Stimulated activated CD8-positive, alpha-beta memory T cell treated with anti-CD3 and anti-CD28 coated beads, Interleukin-15, amount 100 ng/mL, for 4 hours (primary cell): Measurements from ENCODE around the gene CENPT.

Source experiments
- DNase-seq, 2 donors: peaks; one replicate each; pipeline ENCODE4 v3.0.0-alpha.2; 2020; ENCODE audit warnings: low read depth in 2 of 2

Gene CENPT

GRCh38 chr16:67847064-67847861 lies at the start of gene CENPT:
Gene CENPT (minus strand): TSS chr16:67847693. CDS start chr16:67833859, 13,834 bp downstream.
- DNase-seq = no peak

- DNase-seq = no peak
Measured at GRCh38 chr16:67897231-67897630, 49.7 kb upstream of the CENPT start.

GRCh38 chr16:67893743-67894399 lies 46.4 kb upstream of the CENPT start:
- DNase-seq = no peak

DNA sequence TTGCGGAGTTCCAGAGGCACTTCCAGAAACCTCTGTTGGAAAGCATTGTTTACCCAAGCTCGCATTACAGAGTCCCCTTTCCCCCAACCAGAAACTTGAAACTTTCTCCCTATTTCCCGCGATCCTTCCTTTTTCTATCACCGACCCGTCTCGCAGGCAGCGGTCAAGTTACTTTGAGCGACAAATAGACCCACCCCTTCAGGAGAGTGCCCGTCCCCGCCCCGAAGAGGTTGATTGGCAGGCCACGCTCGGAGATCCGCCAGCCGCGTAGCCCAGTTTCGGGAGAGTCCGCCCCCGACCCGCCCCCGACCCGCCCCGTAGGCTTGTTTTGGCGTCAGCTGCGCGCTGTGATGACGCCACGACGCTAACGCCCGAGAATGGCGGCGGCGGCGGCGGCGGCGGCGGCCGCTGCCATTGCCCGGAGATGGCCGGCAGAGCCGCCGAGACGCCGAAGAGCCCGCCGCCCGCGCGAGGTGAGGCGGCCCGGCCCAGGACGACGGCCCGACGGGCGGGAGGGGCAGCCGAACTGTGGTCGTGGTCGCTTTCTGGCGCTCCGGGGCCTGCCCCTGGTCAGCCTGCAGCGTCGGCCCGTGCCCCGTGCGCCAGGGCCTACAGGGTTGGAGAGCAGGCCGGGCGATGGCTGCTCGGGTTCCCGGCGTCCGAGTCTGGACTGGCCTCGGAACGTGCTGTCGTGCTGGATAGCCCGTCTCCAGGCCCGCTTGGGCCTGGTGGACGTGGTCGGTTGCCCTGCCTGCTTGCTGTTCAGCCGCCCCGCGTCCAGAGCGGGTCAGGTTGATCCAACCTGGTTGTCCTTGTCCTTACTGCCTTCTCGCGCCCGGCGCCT lies 45.6 kb upstream of the CENPT start, which contains the start of gene PSKH1:
Gene PSKH1 (plus strand): TSS at position 356 of the 844 bp plus-strand sequence. CDS start 15,496 bp downstream, outside the sequence.
- peak; percentile 84 to 88 for DNase-seq

DNA sequence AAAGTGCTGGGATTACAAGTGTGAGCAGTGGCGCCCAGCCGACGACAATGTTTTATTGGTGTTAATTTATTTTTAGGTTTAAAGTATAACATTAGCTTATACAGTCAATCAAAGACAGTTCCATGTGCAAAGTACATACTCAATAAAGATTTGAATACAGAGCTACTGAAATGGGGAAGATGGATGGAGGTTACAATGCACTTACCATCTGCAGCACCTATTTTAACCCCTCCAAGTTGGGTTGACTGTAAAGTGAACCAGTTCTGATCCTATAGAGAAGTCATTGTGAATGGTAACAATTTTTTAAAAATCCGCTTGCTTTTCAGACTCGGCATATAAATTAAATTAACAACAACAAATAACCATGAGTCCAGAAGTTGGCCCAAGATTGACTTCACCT lies 44.9 kb upstream of the CENPT start:
- no peak for DNase-seq

- DNase-seq = no peak
Measured at GRCh38 chr16:67888331-67888730, 40.8 kb upstream of the CENPT start.

- DNase-seq = no peak
Measured at GRCh38 chr16:67886387-67886786, 38.9 kb upstream of the CENPT start.

DNA sequence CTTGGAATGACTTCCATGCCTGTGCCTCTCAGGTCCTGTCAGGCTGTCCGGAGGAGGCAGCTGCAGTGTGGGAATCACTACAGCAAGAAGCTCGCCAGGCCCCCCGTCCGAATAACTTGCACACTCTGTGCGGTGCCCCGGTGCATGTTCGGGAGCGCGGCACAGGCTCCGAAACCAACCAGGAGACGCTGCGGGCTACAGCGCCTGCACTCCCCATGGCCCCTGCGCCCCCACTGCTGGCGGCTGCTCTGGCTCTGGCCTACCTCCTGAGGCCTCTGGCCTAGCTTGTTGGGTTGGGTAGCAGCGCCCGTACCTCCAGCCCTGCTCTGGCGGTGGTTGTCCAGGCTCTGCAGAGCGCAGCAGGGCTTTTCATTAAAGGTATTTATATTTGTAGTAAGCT lies 38.5 kb upstream of the CENPT start:
- DNase-seq = no peak

DNA sequence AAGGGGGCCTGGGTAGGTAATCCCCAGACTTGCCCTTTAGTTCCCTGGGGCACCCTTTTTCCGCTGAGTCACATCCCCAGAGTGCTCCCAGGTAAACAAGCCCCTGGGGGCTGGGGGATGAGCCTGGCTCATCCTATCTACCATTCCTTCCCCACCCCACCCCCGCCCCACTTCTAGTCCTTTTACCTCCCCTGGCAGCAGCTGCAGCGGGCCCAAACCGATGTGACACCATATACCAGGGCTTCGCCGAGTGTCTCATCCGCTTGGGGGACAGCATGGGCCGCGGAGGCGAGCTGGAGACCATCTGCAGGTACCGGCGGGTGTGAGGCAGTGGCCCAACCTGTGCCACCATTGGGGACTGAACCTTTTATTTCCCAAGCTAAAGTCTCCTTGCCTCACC lies 38.1 kb upstream of the CENPT start:
- DNase-seq = no peak

GRCh38 chr16:67884684-67885083 lies 37.2 kb upstream of the CENPT start, which contains the start of gene NRN1L:
Gene NRN1L (plus strand): TSS chr16:67884885. CDS start chr16:67884904, 19 bp downstream.
- DNase-seq = no peak

DNA sequence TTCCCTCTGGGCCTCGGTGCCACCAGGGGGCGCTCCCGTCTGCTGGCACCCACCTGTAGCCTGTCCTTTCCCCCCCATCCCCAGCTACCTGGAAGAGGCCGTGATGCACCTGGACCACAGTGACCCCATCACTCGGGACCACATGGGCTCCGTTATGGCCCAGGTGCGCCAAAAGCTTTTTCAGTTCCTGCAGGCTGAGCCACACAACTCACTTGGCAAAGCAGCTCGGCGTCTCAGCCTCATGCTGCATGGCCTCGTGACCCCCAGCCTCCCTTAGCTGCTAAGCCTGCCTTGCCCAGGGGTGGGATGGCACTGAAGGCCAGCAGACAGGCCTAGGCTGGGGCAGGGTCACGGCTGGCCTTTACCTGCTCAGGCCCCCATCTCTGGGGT lies 36.4 kb upstream of the CENPT start:
- DNase-seq = peak; percentile 39 to 50

GRCh38 chr16:67883146-67883871 lies 35.8 kb upstream of the CENPT start:
- no peak for DNase-seq

DNA sequence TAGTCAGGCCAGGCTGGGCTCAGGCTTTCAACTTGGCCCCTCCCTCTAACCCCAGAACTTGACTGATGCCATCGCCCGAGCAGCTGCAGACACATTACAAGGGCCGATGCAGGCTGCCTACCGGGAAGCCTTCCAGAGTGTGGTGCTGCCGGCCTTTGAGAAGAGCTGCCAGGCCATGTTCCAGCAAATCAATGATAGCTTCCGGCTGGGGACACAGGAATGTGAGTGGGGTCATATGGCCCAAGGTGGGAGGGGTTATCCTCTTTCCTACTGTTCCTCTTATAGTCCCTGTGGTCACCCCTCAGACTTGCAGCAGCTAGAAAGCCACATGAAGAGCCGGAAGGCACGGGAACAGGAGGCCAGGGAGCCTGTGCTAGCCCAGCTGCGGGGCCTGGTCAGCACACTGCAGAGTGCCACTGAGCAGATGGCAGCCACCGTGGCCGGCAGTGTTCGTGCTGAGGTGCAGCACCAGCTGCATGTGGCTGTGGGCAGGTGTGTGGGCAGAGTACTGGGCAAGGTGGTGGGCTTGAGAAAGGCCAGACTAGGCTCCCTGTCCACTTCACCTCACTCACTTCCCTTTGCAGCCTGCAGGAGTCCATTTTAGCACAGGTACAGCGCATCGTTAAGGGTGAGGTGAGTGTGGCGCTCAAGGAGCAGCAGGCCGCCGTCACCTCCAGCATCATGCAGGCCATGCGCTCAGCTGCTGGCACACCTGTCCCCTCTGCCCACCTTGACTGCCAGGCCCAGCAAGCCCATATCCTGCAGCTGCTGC lies 35.1 kb upstream of the CENPT start:
- no peak for DNase-seq

DNA sequence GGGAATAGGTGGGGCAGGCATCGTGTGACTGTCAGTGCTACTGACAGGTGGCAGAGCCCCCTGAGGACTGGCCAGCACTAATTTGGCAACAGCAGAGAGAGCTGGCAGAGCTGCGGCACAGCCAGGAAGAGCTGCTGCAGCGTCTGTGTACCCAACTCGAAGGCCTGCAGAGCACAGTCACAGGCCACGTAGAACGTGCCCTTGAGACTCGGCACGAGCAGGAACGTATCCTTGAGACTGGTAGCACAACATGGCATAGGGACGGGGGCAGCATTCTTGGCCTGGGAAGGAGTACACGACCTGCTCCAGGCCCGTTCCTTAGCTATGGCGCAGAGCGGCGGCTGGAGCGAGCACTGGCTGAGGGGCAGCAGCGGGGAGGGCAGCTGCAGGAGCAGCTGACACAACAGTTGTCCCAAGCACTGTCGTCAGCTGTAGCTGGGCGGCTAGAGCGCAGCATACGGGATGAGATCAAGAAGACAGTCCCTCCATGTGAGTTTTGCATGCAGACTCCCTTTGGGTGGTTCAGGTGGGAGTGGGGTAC lies 34.2 kb upstream of the CENPT start:
- DNase-seq = no peak

- no peak for DNase-seq
Measured at GRCh38 chr16:67880584-67880983, 33.1 kb upstream of the CENPT start.

GRCh38 chr16:67879936-67880335 lies 32.4 kb upstream of the CENPT start:
- DNase-seq = no peak

DNA sequence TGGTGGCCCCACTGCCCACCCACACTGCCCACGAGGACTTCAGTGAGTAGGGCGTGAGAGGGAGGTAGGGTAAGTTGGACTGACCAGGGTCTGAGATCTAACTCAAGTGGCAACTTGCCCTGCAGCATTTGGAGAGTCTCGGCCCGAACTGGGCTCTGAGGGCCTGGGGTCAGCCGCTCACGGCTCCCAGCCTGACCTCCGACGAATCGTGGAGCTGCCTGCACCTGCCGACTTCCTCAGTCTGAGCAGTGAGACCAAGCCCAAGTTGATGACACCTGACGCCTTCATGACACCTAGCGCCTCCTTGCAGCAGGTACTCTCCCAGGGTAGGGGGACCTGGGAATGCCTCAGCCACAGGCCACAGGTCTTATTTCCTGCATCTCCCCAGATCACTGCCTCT lies 32.0 kb upstream of the CENPT start:
- DNase-seq = no peak

DNA sequence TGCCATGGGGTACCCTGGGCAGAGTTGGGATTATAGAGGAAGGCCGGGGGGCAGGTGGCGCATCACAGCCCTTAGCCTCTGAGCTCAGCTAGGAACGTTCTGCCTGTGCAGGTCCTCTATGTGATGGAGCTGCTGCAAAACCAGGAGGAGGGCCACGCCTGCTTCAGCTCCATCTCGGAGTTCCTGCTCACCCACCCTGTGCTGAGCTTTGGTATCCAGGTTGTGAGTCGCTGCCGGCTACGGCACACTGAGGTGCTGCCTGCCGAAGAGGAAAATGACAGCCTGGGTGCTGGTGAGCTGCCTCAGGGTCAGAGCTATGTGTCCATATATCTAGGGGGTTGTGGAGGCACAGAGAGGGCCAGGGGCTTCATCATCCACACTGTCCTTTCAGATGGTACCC lies 31.4 kb upstream of the CENPT start:
- no peak for DNase-seq

DNA sequence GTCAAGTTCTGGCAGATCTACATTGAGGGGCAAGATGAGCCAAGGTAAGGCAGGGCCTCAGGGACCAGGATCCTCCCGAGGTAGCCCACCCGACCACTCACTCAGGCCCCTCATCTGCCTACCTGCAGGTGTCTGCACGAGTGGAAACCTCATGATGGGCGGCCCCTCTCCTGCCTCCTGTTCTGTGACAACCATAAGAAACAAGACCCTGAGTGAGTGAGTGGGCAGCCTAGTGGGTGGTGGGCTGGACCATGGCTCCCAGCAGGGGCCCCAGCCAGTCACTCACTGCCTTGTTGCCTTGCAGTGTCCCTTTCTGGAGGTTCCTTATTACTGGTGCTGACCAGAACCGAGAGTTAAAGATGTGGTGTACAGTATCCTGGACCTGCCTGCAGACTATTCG lies 30.7 kb upstream of the CENPT start:
- no peak for DNase-seq

DNA sequence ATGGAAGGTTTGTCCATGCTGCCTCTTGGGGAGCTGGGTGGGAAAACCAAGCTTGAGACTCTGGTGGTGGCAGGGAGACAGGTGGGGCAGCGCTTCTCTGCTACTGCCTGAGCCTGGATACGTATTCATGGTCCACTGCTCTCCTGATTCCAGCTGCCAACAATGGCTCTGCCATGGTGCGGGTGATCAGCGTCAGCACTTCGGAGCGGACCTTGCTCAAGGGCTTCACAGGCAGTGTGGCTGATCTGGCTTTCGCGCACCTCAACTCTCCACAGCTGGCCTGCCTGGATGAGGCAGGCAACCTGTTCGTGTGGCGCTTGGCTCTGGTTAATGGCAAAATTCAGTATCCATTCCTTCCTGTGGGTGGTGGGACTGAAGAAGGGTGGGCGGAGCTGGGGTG lies 29.6 kb upstream of the CENPT start:
- DNase-seq = no peak

DNA sequence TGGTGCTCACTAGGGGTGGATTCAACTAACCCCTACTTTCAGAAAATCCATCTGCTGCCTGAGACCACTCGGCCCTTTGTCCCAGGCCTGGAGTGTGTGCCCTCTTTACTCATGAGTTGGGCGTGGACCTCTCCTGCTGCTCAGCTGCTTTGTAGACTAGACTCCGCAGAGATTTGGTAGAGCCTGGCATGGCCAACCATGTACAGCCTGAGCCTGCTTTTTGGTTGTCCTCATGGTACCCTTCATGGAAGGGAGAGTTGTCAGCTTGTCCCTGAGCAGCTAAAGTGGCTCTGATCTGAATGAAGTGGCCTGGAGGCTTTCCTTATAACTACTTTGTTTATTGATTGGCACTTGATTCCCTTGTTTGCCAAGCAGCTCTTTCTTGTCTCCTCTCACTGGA lies 26.9 kb upstream of the CENPT start:
- DNase-seq = no peak
